Psoas muscle (tissue), 8 donors: ENCODE data around the gene NFX1. TPM values are rescaled to one million over a fixed set of nuclear protein-coding genes. Genes with fewer than 3 reads are reported as not detected.
"Not testable (repeated sequence)": the region's sequence is repeated elsewhere in the genome, so short reads cannot be mapped to it uniquely, and the experiment has no call there.

Experiments used
- ATAC-seq, 4 donors: fragments of 200-7000 bp; cut with Tn5 transposase; one replicate each; pipeline ENCODE4 v1.9.1; 2020; ENCODE audit warnings: moderate library complexity in 3 of 4, mild to moderate bottlenecking in 2 of 4
- DNase-seq, 2 donors: peaks; one replicate each; pipeline ENCODE4 v3.0.0-alpha.2; 2020
- H3K27ac ChIP-seq: fragments of 200-600 bp; one replicate; pipeline ENCODE4 v1.8.0; 2022
- H3K27me3 ChIP-seq, 3 donors: fragments of 200-600 bp in 1 of 3; one replicate each; pipeline versions ENCODE4 v1.6.1 to v1.8.0; 2013 to 2022; ENCODE audit warnings: low read length in 2 of 3, mild to moderate bottlenecking in 2 of 3, moderate library complexity in 1 of 3; ENCODE audit not compliant: insufficient read depth in 3 of 3
- H3K36me3 ChIP-seq, 2 donors: fragments of 200-600 bp in 1 of 2; one replicate each; pipeline versions ENCODE4 v1.6.1 to v1.8.0; 2013 to 2022; ENCODE audit warnings: low read depth in 1 of 2, mild to moderate bottlenecking in 1 of 2, moderate library complexity in 1 of 2; ENCODE audit not compliant: insufficient read depth in 1 of 2
- H3K4me1 ChIP-seq: fragments of 200-600 bp; one replicate; pipeline ENCODE4 v1.8.0; 2022
- H3K4me3 ChIP-seq: fragments of 200-600 bp; one replicate; pipeline ENCODE4 v1.8.0; 2022; ENCODE audit warnings: mild to moderate bottlenecking
- H3K9me3 ChIP-seq: fragments of 200-600 bp; one replicate; pipeline ENCODE4 v1.8.0; 2022
- WGBS, 3 donors: extraction: QIAGEN DNeasy Blood & Tissue Kit; methylation state at CpG; one replicate each; pipeline versions ENCODE4 v1.1.6 to v1.1.7; 2013; 5-methylcytosine and 5-hydroxymethylcytosine counted together
- intact Hi-C, 2 donors: fragments of 100-400 bp; cut with DNase I; formaldehyde crosslinking; loops; one replicate each; pipeline versions ENCODE4 v1.11.0 to v1.14.2; 2022
- polyA plus RNA-seq, 3 donors: library from polyadenylated mRNA; stranded (reverse); fragments of 200-250 nt; gene quantifications; one replicate each; pipeline ENCODE4 v1.2.3, GENCODE V29; 2013
- total RNA-seq, 4 donors: library from RNA; stranded (reverse); fragmentation: NEBNext Ultra II Directional in 2 of 4; extraction: Animal tissue kit (Norgen Biotek cat#: 25700) in 2 of 4; gene quantifications; one replicate each; pipeline versions ENCODE4 v1.2.1 to v1.2.4, GENCODE V29; 2021 to 2023
- TF ChIP-seq, protein P1 (sequence below): fragments of 200-600 bp; IDR thresholded peaks from one replicate; pipeline ENCODE4 v1.8.0; 2022; ENCODE audit warnings: antibody characterized with exemption
- donor health status: healthy with polysubstance abuse.
- donor health status: DM: no; HTN: no; CAD: no; lungs with moderate emphysema.
- donor health status: Bipolar disorder and iron deficiency.
- donor health status: healthy.
- donor health status: DM: yes; HTN: yes; CAD: no.
- donor health status: DM: no; HTN: no; CAD: no.
- donor health status: DM: no; HTN: no; CAD: no.
- donor health status: DM: yes; HTN: yes; CAD: no.

Gene NFX1
- total and polyA plus RNA-seq, 7 donors: 20.9 to 59.2 (median 33.8) TPM

DNA sequence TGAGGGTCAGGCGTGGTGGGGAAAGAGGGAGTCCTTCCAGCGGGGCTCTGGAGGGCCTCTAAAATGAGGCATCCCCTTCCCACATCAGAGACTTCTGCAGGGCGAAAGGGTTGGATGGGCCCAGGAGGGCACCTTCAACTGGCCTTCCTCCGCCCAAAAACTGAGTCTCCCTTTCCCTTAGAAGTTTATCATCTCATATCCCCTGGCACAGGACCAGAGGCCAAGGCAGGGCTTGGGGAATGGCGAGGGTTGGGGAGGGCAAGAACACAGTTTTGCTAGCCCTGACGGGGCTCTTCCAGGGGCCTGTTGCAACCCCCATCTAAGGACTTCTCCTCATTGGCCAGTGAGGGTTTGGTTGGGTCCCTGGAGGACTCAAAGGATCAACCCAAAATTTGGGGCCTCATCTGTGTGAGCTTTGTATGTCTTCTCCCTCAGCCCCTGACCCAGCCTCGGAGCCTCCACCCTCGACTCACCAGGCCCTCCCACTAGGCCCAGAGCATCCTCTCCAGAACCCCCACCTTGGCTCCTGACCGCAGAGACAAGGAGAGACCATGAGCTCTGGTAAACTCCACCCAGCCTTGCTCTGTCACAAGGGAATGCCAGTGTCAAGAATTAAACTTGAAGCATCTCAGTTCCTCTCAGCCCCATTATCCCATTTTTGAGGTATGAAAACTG is 87.9 kb downstream of the NFX1 start:
- H3K27ac ChIP-seq: no peak overlapping the region
- DNase-seq: peak in 1 of 2 donors; percentile 38
- no peaks in the 10 kb centered on the region for H3K36me3 ChIP-seq
- 80 to 90% (median 89%) methylated on average over 8 to 9 of the region's 9 CpGs for WGBS, 3 donors
- ATAC-seq: no peak
- no peak overlapping the region for H3K4me3 ChIP-seq
- no peaks in the 10 kb centered on the region for H3K27me3 ChIP-seq
- H3K4me1 ChIP-seq: peaks cover 18% of the 10 kb centered on the region
- no peaks in the 10 kb centered on the region for H3K9me3 ChIP-seq
- TF ChIP-seq, protein P1, sequence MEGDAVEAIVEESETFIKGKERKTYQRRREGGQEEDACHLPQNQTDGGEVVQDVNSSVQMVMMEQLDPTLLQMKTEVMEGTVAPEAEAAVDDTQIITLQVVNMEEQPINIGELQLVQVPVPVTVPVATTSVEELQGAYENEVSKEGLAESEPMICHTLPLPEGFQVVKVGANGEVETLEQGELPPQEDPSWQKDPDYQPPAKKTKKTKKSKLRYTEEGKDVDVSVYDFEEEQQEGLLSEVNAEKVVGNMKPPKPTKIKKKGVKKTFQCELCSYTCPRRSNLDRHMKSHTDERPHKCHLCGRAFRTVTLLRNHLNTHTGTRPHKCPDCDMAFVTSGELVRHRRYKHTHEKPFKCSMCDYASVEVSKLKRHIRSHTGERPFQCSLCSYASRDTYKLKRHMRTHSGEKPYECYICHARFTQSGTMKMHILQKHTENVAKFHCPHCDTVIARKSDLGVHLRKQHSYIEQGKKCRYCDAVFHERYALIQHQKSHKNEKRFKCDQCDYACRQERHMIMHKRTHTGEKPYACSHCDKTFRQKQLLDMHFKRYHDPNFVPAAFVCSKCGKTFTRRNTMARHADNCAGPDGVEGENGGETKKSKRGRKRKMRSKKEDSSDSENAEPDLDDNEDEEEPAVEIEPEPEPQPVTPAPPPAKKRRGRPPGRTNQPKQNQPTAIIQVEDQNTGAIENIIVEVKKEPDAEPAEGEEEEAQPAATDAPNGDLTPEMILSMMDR: no peak
- intact Hi-C loops: loop anchor here (5.0 kb wide), 2 partner anchors 34 to 89 kb away; no protein-coding TSS in a partner anchor

DNA sequence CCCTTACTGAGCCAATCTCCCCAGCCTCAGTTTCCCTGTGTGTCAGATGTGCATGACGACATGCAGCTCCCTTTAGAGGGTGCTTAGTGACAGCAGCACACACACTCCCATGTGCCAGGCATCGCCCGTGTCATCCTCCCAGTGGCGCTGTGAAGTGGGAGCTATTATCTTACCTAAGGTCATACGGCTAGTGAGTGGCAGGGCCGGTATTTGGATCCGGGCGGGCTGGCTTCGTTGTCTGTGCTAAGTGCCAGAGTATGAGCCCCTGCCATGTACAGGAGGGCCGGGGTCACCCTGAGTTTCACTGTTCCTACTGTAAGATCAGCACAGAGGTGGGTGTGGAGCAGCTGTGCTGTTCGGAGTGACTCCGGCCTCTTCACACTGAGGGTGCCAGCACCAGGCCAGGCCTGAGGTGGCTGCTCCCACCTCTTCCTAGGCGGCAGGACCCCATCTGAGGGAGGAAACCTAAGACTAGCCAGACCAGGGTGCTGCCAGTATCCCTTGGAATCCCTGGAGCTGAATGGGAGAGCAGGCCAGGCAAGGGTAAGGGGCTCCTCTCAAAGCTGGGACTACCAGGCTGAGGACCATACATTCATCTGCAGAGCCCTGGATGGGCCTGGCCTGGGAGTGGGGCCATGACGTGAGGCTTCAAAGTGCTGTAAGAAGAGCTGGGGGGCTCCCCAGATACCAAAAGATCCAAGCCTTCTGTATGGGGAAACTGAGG is 89.5 kb downstream of the NFX1 start:
- intact Hi-C loops: loop anchor here (5.0 kb wide), 2 partner anchors 32 to 87 kb away; no protein-coding TSS in a partner anchor
- peak; percentile 60 to 69 (median 65) for ATAC-seq
- no peaks in the 10 kb centered on the region for H3K9me3 ChIP-seq
- peak overlapping the region; percentile 21 for H3K27ac ChIP-seq
- 51 to 64% (median 62%) methylated on average over 14 of the region's 14 CpGs for WGBS, 3 donors
- TF ChIP-seq, protein P1: no peak
- peak in 1 of 2 donors; percentile 63 for DNase-seq
- no peaks in the 10 kb centered on the region for H3K27me3 ChIP-seq
- no peaks in the 10 kb centered on the region for H3K36me3 ChIP-seq
- H3K4me3 ChIP-seq: no peak overlapping the region
- peaks cover 14% of the 10 kb centered on the region for H3K4me1 ChIP-seq

DNA sequence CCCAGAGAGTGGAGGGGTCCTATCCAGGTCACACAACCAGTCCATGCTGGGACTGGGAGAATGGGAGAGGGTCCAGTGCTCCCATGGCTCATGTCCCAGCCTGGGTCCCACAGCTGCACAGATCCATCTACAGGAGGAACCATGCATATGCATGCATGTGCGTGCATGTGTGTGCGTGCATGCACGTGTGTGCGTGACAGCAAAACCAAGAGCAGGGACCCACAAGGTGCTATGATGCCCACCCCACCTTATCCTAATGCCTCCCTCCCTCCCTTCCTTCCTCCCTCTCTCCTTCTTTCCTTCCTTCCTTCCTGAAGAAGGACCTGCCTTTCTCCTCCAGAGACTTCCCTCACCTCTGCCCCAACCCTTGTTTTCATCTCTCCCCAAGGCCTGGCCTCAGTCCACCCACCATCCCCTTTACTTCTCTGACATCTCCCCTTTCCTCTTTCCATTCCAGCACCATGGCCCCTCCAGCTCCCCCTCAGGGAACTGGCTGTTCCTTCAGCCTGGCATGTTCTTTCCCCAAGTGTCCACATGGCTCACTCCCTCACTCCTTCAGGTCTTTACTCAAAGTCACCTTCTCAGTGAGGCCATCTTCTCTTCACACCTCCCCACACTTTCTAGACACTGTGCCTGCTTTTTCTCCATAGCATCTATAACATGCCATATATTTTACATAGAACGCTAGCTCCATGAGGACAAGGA is 90.2 kb downstream of the NFX1 start:
- Histone ChIP-seq H3K27ac (peak overlapping the region; percentile 56), H3K4me3 (no peak overlapping the region), H3K9me3 (no peaks in the 10 kb centered on the region), H3K27me3 (no peaks in the 10 kb centered on the region), H3K36me3 (no peaks in the 10 kb centered on the region), H3K4me1 (peaks cover 8% of the 10 kb centered on the region)
- intact Hi-C loops: no loop called here
- DNase-seq: peak in 1 of 2 donors; percentile 10
- 78 to 86% (median 81%) methylated on average over 5 of the region's 5 CpGs for WGBS, 3 donors
- ATAC-seq: peak in 3 of 4 donors; percentile 15 to 44 (median 20)
- TF ChIP-seq, protein P1: no peak

DNA sequence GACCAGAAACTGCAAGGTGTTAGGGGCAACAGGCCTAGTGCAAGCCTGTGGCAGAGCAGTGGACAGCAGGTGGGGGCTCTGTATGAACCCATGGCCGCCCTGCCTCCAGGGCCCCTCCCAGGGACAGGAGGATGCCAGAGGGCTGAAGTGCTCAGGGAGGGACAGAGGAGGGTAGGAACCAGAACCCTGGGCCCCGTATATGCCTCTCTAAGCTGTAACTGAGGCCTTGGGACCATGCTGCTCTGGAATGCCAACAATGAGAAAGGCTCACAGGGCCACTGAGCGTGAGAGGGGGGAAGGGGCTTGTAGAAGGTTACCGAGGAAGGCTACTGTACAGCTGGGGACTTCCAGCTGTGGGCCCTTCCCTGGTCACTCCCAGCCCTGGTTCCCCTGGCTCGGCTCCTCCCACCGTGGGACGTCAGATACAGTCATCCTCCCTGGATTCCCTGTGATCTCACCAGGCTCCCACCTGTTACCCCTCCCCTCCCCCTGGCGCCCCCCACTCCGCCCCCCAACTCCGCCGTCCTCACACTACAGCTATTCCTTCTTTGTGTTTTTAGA is 91.0 kb downstream of the NFX1 start:
- no peak overlapping the region for H3K4me3 ChIP-seq
- intact Hi-C loops: no loop called here
- H3K9me3 ChIP-seq: no peaks in the 10 kb centered on the region
- H3K4me1 ChIP-seq: peaks cover under 1% of the 10 kb centered on the region
- WGBS, 3 donors: 28 to 37% (median 29%) methylated on average over 9 to 11 of the region's 11 CpGs
- no peaks in the 10 kb centered on the region for H3K36me3 ChIP-seq
- TF ChIP-seq, protein P1: no peak
- ATAC-seq (peak; percentile 66 to 80 (median 71)), DNase-seq (no peak)
- H3K27ac ChIP-seq: peak overlapping the region; percentile 56
- no peaks in the 10 kb centered on the region for H3K27me3 ChIP-seq

DNA sequence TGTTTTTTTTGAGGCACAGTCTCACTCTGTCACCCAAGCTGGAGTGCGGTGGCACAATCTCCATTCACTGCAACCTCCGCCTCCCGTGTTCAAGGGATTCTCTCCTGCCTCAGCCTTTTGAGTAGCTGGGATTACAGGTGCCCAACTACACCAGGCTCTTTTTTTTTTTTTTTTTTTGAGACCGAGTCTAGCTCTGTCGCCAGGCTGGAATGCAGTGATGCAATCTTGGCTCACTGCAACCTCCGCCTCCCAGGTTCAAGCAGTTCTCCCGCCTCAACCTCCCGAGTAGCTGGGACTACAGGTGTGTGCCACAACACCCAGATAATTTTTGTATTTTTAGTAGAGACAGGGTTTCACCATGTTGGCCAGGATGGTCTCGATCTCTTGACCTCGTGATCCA is 92.1 kb downstream of the NFX1 start:
- H3K27ac ChIP-seq, H3K36me3 ChIP-seq, H3K4me3 ChIP-seq, ATAC-seq, DNase-seq, H3K27me3 ChIP-seq, H3K4me1 ChIP-seq, intact Hi-C loops, H3K9me3 ChIP-seq: not testable (repeated sequence)
- WGBS, 3 donors: 53 to 64% (median 60%) methylated on average over 10 of the region's 10 CpGs

DNA sequence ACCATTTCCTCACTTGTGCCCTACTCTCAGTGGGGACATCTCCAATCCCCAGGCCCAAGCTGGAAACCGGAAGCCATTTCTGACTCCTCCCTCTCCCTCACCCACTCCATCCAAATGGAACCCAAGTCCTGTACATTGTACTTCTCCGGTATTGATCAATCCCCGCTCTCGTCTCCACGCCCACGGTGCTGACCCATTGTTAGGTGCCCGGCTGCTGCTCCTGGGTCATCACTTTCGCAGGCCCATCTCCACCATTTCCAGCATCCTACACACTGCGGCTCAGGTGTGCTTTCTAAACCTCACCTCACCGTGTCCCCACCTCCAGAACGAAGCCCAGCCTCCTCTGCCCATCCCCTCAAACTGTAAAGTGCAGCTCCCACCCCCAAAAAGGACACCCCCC is 93.1 kb downstream of the NFX1 start:
- H3K36me3 ChIP-seq, DNase-seq, intact Hi-C loops, H3K4me3 ChIP-seq, H3K27ac ChIP-seq, H3K9me3 ChIP-seq, H3K4me1 ChIP-seq, H3K27me3 ChIP-seq, ATAC-seq: not testable (repeated sequence)
- 92 to 95% (median 92%) methylated on average over 11 of the region's 11 CpGs for WGBS, 3 donors

DNA sequence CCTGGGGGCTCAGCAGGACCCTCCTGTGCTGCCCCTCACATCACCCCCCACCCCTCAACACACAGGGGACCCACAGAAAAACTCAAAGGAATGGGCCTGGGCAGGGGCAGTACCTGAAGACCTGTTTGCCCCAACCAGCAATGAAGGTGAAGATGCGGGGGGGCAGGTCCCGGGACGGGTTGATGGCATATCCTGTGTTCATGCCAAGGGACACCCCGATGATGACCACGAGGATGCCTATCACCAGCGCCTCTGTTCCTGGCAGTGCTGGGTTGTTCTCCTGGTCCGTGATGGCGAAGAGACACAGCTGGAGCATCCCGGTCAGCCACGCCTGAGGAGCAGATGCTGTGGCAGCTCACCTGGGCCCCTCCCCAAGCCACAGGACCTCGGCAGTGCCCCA is 95.2 kb downstream of the NFX1 start:
- intact Hi-C loops, H3K9me3 ChIP-seq, H3K4me3 ChIP-seq, H3K4me1 ChIP-seq, H3K36me3 ChIP-seq, H3K27me3 ChIP-seq, H3K27ac ChIP-seq, ATAC-seq, DNase-seq: not testable (repeated sequence)
- 92 to 96% (median 95%) methylated on average over 11 of the region's 11 CpGs for WGBS, 3 donors
